ENCODE results near the gene MEX3A. TPM values are rescaled to one million over a fixed set of nuclear protein-coding genes. Genes with fewer than 3 reads are reported as not detected.
"Not testable (repeated sequence)": the region's sequence is repeated elsewhere in the genome, so short reads cannot be mapped to it uniquely, and the experiment has no call there.

The MEX3A gene, protein sequence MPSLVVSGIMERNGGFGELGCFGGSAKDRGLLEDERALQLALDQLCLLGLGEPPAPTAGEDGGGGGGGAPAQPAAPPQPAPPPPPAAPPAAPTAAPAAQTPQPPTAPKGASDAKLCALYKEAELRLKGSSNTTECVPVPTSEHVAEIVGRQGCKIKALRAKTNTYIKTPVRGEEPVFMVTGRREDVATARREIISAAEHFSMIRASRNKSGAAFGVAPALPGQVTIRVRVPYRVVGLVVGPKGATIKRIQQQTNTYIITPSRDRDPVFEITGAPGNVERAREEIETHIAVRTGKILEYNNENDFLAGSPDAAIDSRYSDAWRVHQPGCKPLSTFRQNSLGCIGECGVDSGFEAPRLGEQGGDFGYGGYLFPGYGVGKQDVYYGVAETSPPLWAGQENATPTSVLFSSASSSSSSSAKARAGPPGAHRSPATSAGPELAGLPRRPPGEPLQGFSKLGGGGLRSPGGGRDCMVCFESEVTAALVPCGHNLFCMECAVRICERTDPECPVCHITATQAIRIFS
- 3.4 and 4.8 TPM in 2 replicates for total RNA-seq

DNA sequence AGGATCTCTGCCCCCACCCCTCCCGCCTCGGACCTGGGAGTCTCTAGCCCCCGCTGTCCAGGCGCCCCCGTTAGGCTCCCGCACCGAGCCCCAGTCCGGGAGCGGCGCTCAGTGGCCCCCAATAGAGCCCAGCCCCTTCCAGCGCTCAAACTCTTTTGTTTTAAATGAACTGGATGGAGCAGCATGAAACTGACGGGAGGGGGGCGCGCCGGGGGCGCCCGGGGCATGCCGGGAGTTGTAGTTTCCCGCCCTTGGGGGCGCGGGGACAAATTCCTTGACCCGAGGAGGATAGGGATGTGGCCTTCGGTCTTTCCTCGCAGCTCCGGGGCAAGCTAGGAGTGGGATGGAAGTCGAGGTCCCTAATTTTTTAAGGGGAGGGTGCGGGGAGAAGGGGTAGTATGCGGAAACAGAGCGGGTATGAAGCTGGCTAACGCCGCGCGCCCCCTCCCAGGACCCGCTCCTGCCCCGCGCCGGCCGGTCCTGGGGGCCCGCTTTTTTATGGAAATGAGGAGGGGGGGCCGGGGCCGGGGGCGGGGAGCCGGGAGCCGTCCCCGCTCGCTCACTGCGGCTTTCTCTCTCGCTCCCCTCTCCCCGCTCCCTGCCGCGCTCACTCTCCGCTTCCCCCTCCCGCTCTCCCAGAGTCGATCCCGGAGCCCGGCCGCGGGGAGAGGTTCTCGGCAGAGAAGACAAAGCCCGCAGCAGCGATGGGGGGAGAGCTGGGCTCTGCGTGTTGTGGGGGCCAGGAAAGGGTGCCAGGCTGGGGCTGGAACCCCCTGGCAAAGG is at the start of gene MEX3A:
TSS of gene MEX3A (minus strand) at position 157 of the 783 bp plus-strand sequence. CDS start 467 bp downstream, outside the sequence.
- DNase-seq (ENCODE audit: low read depth in 2 of 2): peak; percentile 73 to 79

DNA sequence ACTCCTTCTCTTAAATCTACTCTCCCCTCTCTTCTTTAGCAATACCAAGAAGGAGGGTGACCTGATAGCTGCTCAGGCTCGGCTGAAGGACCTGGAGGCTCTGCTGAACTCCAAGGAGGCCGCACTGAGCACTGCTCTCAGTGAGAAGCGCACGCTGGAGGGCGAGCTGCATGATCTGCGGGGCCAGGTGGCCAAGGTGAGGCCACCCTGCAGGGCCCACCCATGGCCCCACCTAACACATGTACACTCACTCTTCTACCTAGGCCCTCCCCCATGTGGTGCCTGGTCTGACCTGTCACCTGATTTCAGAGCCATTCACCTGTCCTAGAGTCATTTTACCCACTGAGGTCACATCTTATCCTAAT is 48.3 kb upstream of the MEX3A start:
- no peak for DNase-seq (ENCODE audit: low read depth in 2 of 2)

DNA sequence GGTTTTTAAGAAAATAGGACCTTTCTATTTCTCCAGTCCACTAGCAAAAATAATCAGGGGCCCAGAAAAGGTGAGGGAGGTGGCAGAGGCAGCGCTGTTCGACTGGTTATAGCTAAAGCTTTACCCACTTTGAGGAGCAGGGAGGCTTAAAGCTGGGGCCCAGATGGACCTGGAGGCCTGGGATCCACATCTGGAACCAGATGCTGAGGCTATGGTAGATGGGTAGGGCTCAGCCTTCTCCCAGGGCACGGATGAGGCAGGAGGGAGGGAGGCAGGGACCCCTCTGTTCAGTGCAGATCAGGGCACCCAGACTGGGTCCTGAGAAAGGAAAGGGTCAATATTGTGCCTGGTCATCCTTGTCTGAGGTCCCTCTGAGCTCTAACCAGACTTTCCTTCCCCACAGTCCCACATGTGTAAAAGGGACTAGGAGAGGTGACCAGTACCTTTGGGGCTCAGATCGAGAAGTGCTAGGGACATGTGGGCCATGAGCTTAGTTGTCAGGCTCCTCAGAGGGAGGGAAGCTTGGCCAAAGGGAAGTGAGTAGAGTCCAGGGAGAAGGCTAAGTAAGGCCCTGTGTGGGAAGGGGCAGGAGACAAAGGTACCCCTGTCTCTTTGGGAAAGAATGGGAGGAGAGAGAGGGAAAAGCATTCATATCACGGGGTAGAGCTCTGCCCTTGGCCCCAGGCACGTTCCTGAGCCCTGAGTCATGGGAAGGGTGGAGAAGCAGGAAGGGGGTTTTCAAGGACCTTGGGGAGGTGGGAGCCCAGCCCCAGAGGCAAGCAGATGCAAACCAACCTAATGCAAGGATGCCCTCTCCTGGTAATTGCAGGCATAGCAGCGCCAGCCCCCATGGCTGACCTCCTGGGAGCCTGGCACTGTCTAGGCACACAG is 47.7 kb upstream of the MEX3A start:
- DNase-seq (ENCODE audit: low read depth in 2 of 2): peak; percentile 80 to 95

DNA sequence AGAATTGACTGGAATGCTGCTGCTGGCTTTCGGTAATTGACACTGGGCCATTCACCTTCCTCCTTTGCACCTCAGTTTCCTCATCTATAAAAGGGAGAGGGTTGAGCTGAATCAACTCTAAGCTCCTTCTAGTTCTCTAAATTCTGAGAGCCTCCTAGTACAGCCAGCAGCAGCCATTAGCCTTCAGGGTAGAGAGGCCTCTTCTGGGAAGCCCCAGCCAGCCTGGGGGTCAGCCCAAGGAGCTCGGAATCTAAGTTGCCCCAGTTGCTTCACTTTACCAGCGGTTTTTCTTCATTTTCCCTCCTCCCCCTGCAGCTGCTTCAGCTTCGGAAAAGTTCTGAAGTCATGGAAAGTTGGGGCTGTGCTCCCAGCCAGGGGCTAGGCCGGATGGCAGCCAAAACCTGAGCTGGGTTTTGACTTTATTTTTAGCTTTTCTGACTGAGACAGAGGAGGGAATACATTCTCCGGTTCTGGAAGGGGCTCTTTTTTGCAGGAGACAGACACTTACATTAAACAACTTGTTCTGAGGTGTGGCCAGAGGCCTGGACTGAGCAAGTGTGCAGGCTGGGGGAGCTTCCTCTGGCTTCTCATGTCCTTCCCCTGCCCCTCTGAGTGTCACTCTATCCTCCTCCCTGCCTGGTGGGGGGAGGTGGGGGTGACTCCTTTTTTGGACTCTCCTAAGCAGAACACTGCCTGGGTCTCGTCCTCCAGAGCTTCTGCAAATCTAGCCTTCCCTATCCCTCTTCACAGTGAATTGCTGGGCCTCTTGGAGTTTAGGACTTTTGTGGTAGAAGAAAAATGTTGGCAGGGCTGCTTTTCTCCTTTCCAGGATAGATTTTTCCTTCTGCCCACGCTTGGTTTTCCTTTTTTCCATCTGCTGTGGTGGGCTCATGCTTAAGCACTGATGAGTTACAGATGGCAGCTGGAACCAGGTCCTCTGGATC is 46.7 kb upstream of the MEX3A start:
- peak; percentile 39 to 78 for DNase-seq (ENCODE audit: low read depth in 2 of 2)

DNA sequence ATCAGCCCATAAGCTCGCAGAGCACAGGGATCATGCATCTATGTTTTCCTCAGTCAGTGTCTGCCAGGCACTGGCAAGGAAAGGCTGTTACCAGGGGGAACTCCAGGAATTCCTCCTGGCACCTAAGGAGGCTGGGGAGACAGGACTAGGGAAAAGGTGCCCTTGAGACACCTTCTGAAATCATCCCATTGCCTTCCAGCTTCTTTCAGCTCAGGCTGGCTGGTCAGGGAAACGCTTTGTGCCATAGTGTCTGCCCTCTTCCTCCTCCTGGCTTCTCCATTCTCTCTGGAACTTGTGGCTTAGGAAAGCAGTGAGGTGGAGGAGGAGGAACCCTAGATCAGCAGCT is 46.0 kb upstream of the MEX3A start:
- no peak for DNase-seq (ENCODE audit: low read depth in 2 of 2)

DNA sequence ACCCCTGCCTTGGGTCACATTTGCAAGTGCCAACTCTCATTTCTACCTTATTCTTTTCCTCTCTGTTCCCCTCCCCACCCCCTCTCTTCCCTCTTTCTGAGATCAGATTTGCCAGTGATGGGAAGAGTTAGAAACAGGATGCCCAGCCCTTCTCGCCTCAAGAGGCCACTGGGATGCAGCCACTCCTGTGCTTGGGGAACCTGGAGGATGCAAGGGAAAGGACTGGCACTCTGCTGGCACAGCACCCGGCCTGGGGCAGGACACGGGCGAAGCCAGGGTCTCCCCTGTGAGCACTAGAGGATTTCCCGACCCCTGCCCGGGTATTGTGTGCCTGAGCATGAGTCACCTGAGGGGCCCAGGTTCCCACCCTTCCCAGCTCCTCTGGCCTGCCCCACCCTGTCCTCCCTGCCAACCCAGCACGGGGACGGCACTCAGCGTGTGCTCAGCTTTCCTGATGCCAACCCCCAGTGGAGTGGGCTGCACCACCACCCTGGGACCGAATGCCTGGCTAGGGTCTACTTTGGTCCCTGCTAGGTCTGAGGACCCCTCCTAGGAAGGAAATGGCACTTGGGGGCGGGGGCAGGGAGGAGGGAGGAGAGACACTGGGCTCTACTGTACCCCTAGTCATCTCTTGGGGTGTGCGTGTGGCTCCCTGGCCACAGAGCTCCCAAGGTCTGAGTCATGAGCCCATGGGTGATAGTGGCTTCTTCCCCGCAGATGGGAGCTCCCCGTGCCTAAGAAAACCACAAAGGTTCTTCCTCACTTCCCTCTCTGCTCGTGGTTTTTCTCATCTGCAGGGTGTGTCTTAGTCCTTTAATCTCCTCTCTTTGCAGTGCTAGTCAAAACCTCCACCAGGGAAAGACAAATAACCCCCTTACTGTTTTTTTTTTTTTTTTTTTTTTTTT is 44.6 kb upstream of the MEX3A start:
- DNase-seq (ENCODE audit: low read depth in 2 of 2): peak; percentile 60 to 74

DNA sequence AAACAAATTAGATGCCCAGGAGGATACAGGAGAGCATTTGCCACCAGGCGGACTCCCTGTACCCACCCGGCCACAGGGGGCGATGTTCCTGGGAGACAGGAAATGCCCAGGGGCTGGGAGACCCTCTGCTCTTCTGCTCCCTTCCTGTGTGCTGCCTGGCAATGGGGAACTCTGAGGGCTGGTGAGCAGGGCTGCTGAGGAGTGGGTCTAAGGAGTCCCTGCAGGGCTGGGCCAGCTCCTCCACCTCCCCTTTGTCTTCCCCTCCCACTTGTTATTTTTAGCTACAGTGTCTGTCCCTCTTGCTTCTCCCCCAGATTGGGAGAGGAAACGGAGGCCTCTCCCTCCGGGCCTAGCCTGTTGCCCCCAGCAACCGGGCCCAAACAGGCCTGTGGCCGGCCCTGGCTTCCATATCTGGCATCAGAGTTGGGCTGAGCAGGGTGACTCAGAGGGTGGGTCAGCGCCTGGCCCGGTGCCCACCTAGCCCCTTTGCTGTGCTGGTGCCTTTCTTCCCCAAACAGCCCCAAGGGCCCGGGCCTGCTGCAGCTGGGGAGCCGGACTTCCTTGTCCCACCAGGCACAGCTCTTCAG is 43.9 kb upstream of the MEX3A start:
- DNase-seq (ENCODE audit: low read depth in 2 of 2): peak; percentile 94 to 97

DNA sequence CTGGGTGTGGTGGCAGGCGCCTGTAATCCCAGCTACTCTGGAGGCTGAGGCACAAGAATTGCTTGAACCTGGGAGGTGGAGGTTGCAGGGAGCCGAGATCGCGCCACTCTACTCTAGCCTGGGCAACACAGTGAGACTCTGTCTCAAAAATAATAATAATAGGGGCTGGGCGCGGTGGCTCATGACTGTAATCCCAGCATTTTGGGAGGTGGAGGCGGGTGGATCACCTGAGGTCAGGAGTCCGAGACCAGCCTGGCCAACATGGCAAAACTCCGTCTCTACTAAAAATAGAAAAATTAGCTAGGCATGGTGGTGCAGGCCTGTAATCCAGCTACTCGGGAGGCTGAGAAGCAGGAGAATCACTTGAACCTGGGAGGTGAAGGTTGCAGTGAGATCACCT is 43.3 kb upstream of the MEX3A start:
- DNase-seq (ENCODE audit: low read depth in 2 of 2): not testable (repeated sequence)

DNA sequence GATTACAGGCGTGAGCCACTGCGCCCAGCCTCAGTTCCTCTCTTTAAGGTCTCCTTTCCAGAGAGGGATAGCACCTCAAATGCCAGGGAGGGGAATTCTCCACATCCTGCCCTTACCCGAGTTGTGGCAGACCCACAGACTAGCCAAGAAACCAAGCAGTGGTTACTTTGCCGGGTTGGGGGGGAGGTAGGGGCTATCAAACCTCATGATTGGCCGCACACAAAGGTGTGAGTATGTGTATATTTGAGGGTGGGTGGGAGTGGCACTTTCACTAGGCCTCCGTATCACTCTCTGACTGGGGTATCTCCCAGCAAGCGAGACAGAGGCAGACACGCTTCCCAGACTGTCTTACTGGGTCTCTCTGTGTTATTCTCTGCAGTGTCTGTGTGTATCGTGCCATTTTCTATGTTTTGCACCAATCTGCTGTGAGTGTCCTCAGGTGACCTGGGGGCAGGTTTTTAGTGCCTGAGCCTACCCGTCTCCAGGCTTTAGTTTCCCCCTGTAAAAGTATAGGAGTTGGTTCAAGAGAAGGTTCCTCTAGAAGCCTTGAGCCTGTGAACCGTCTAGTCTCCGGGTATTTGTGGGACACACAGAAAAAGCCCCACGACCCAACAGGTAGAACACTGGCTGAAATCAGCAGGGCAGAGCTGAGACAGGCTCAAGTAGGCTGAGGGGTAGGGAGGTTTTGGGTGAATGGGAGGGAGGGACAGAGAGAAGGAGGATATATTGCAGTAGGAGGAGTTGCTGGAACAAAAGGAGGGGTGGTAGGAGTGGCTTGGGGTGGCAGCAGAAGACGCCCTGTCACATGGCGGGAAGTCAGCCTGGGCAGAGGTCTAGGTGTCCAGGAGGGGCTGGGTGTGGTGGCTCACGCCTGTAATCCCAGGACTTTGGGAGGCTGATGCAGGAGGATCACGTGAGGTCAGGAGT is 42.6 kb upstream of the MEX3A start:
- DNase-seq (ENCODE audit: low read depth in 2 of 2): peak in 1 of 2 donors; percentile 58

DNA sequence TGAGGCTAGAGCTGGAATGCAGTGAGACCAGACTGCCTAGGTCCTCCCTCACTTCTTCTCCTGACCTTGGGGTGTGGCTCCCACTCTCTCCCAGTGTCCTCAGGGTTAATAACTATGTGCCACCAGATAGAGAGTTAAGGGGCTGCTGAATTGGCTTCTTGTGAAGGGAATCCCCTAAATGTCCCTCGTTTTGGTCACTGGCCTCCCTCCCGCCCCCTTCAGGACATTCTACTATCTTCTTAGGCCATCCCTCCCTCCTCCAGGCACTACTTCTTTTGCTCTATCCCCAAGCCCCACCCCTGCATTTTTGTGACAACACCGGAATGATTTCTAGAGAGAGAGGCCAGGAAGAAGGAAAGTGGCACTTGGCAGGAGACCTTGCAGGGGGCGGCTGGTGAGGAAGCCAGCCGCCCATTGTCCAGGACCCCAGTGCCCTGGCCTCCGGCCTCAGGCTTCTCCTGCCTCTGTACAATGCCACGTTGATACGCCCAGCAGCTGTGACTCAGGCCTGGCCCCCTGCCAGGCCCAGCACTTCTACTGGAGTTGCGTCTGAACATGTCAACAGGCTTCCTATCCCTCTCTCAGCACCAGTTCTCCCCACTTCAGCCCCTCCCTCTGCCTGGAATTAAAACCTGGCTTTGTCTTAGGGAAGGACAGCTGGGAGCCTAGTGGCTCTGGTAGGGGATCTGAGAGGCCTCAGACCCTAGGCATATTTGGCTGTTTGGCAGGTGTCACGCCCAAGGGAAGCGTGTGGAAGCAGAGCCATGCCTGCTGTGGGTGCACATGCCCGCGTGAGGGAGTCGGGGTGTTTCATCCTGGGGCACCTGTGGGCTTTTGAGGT is 41.3 kb upstream of the MEX3A start:
- DNase-seq (ENCODE audit: low read depth in 2 of 2): peak; percentile 97 to 98

DNA sequence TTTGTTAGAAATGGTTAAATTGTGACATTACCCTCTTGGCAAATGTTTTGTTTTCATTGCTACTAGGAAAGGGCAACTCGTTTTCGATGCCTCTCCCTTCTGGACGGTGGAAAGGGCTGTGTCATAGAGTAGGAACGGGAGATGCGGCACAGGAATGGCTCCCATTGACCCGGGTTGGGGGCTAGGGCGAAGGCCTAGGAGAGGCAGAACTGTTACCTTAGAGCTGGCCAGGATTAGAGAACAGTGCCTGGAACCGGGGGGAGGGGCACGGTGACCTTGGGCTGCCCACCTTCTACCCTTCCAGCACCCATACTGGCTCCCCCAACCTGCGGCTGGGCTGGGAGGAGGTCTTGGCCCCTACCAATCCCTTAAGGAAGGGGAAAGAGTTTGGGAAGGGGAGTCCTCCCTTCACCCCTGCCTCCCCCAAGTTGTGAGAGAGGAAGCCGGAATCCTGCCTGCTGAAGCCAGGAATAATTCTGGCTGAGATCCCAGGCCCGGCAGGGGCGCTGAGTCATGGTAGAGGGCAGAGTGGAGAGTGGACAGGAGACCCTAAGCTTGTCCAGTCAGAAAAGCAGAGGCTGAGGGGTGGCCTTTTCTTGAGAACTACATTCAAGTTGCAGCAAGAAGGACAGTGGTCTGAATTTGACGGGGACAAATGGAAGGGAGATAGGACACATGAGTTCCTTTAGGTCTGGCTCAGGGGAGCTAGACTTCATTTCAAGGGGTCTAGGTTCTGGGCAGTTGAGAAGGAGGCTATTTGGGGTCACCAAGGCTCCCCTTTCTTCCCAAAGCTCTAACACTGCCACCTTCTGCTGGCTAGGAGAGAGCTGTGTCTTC is 40.5 kb upstream of the MEX3A start:
- peak; percentile 91 to 95 for DNase-seq (ENCODE audit: low read depth in 2 of 2)

DNA sequence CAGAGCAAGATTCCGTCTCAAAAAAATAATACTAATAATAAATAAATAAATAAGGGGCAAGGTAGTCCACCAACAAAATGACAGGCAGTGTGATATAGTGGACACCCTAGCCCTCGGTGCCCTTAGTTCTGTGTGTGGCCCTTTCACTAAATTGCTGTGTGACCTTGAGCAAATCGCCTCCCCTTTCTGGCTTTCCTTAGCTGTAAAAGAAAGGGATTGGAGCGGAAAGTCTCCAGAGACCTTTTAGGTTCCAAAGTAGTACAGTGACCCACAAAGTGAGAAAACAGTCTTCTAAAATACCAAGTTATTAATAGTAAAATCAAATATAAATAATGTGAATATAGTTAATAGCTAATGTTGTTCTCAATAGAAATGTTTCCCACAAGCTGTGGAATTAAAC is 39.8 kb upstream of the MEX3A start:
- DNase-seq (ENCODE audit: low read depth in 2 of 2): no peak

DNA sequence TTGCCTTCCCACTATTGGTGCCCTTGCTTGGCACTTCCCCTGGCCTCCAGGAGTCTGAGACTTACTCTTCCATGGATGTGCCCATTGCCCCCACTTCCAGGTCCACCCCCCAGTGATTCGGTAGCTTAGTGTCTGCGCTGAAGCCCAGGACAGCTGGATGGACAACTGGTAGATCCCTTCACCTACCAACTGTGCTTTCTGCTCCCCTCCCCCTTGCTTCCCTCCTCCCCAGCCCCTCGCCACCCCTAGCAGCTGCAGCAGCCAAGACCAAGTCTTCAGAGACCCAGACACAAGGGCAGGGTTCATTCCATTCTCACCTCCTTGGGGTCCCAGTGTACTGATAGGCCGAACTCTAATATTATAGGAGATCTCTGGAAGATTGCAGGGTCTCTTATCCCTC is 39.2 kb upstream of the MEX3A start:
- DNase-seq (ENCODE audit: low read depth in 2 of 2): no peak

DNA sequence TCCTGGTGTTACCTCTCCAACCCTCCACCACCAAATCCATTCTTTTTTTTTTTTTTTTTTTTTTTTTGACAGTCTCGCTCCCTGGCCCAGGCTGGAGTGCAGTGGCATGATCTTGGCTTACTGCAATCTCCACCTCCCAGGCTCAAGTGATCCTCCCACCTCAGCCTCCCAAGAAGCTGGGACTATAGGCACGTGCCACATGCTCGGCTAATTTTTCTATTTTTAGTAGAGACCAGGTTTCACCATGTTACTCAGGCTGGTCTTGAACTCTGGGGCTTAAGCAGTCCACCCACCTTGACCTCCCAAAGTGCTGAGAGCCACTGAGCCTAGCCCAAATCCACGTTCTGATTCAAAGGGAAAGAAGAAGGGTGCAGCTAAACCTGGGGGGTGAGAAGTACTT is 38.7 kb upstream of the MEX3A start:
- not testable (repeated sequence) for DNase-seq (ENCODE audit: low read depth in 2 of 2)

DNA sequence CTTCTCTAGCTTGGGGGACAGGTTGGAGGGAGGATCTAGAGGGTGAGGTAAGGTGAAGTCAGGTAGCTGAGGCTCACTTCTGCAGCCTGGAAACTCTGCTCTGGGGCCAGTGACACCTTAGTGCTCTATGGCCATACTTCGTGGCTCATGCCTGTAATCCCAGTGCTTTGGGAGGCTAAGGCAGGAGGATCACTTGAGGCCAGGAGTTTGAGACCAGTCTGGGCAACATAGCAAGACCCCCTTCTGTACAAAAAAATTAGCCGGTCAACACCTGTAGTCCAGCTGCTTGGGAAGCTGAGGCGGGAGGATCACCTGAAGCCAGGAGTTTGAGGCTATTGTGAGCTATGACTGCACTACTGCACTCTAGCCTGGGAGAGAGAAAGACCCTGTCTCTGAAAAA is 38.1 kb upstream of the MEX3A start:
- DNase-seq (ENCODE audit: low read depth in 2 of 2): no peak

All from lung microvascular endothelial cell (primary cell).